ENCODE measurements around the gene OR5K3. TPM values are rescaled to one million over a fixed set of nuclear protein-coding genes. Genes with fewer than 3 reads are reported as not detected.

Gene OR5K3, protein sequence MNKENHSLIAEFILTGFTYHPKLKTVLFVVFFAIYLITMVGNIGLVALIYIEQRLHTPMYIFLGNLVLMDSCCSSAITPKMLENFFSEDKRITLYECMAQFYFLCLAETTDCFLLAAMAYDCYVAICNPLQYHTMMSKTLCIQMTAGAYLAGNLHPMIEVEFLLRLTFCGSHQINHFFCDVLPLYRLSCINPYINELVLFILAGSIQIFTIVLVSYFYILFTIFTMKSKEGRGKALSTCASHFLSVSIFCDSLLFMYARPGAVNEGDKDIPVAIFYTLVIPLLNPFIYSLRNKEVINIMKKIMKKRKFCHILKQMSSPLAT
- not detected for total RNA-seq

GRCh38 chr3:98390366-98390765 lies at the start of gene OR5K3:
TSS of gene OR5K3 (plus strand) at chr3:98390666. CDS start at chr3:98390666, 0 bp downstream.

GRCh38 chr3:98353554-98353953 lies 36.9 kb upstream of the OR5K3 start, which contains the start of gene OR5K4:
TSS of gene OR5K4 (plus strand) at chr3:98353854. CDS start at chr3:98353854, 0 bp downstream.

Other genes starting within 250 kb of the OR5K3 start
- not detected for gene OR5H14, start 243.2 kb upstream of the OR5K3 start, total RNA-seq
- gene OR5H15, start 224.0 kb upstream of the OR5K3 start, total RNA-seq, result not detected
- gene OR5H6, start 126.4 kb upstream of the OR5K3 start, total RNA-seq, result not detected
- not detected for gene OR5H2, start 108.2 kb upstream of the OR5K3 start, total RNA-seq
- gene OR5K4, start 36.8 kb upstream of the OR5K3 start, total RNA-seq, result not detected
- not detected for gene OR5K1, start 72.5 kb downstream of the OR5K3 start, total RNA-seq
- not detected for gene OR5K2, start 107.0 kb downstream of the OR5K3 start, total RNA-seq
- gene CLDND1, start 132.2 kb downstream of the OR5K3 start, total RNA-seq, result 155 TPM
- not detected for gene GPR15, start 141.3 kb downstream of the OR5K3 start, total RNA-seq
- 26.9 TPM for gene CPOX, start 202.9 kb downstream of the OR5K3 start, total RNA-seq